Measurements from ENCODE around the gene SAMD7. TPM values are rescaled to one million over a fixed set of nuclear protein-coding genes. Genes with fewer than 3 reads are reported as not detected.

Gene SAMD7
- total RNA-seq, 1 donor from 2014 or later: not detected

DNA sequence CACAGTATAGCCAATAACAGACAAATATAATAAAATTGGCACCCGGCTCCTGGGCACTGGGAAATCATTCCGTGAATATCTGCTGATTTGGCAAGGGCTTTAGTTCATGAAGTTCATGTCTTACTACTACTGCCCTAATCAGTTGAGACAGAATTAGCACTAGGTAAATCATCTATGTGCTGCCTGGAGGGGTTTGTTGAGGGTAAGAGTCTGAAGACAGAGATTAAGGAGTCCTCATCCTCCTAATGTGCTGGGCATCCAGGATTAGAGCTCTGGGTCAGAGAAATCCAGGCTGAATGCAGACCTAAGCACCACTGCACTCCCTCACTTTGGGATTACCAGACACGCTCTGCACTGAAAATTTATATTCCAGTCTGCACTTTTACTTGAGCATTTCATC is 2.0 kb downstream of the SAMD7 start:
- no peaks in the 10 kb centered on the region for H3K27me3 ChIP-seq (ENCODE audit: control insufficient read depth, insufficient read depth, low read length)
- H3K36me3 ChIP-seq (ENCODE audit: control insufficient read depth, insufficient read depth, low read length): no peaks in the 10 kb centered on the region
- FAIRE-seq (no peak), DNase-seq (ENCODE audit: low read depth) (no peak)
- TF ChIP-seq, protein P1, sequence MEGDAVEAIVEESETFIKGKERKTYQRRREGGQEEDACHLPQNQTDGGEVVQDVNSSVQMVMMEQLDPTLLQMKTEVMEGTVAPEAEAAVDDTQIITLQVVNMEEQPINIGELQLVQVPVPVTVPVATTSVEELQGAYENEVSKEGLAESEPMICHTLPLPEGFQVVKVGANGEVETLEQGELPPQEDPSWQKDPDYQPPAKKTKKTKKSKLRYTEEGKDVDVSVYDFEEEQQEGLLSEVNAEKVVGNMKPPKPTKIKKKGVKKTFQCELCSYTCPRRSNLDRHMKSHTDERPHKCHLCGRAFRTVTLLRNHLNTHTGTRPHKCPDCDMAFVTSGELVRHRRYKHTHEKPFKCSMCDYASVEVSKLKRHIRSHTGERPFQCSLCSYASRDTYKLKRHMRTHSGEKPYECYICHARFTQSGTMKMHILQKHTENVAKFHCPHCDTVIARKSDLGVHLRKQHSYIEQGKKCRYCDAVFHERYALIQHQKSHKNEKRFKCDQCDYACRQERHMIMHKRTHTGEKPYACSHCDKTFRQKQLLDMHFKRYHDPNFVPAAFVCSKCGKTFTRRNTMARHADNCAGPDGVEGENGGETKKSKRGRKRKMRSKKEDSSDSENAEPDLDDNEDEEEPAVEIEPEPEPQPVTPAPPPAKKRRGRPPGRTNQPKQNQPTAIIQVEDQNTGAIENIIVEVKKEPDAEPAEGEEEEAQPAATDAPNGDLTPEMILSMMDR (IDR thresholded peaks at IDR 0.05; ENCODE audit: insufficient read depth, low read length, severe bottlenecking): no peak
- H3K4me3 ChIP-seq (ENCODE audit: low read depth, low read length): no peak overlapping the region

DNA sequence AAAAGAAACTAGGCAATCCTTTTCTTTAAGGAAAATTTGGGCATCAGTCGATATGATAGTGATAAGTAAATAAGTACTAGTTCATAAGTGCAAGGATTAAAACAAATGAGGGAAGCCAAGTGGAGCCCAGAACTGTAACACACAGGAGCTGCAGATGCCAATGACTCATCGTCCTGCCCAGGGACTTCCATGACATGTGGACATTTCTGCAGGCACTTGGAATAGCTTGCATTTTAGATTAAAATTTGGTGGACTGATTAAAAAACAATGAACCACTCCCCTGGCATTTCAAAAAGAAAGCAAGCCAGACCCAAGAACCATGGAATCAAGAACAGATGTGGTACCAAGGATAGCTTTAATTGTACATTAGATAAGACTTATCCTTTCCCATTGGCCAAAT is 2.9 kb downstream of the SAMD7 start:
- Histone ChIP-seq H3K36me3 (ENCODE audit: control insufficient read depth, insufficient read depth, low read length) (no peaks in the 10 kb centered on the region), H3K4me3 (ENCODE audit: low read depth, low read length) (no peak overlapping the region), H3K27me3 (ENCODE audit: control insufficient read depth, insufficient read depth, low read length) (no peaks in the 10 kb centered on the region)
- TF ChIP-seq, protein P1 (IDR thresholded peaks at IDR 0.05; ENCODE audit: insufficient read depth, low read length, severe bottlenecking): no peak
- FAIRE-seq (no peak), DNase-seq (ENCODE audit: low read depth) (peak; percentile 50)

DNA sequence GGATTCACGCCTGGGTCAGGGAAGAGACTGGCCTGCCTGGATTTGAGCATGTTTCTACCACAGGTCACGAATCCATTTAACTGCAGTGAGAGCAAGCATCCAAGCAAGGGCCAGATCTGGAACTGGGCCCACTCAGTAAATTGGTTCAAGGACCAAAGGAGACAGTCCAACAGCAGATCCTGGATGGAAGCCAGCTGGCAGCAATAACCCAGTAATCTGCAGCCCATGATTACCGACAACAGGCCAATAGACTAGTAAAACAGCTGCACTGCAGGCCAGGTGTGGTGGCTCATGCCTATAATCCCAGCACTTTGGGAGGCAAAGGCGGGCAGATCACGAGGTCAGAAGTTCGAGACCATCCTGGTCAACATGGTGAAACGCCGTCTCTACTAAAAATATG is 11.8 kb downstream of the SAMD7 start:
- DNase-seq (ENCODE audit: low read depth): no peak
- no peaks in the 10 kb centered on the region for H3K27me3 ChIP-seq (ENCODE audit: control insufficient read depth, insufficient read depth, low read length)

DNA sequence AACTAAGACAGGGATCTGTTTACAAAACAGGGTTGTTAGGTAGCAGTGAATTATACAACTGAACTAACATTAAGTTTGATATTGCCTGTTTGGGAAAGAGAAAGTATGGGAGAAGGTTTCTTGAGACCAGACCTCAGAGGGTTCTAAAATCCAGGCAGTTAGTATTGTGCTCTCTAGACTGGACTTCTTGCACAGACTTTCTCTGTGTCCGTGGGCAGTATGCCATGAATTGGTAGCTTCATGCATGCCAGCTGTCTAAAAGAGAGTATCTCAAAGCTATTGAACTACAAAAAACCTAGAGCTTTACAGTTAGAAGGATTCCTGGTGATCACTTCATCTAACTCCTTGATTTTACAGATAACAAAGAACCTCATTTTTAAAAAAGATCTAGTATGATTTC is 12.5 kb downstream of the SAMD7 start:
- no peak for FAIRE-seq
- H3K27me3 ChIP-seq (ENCODE audit: control insufficient read depth, insufficient read depth, low read length): no peaks in the 10 kb centered on the region
- TF ChIP-seq, protein P1 (IDR thresholded peaks at IDR 0.05; ENCODE audit: insufficient read depth, low read length, severe bottlenecking): no peak

More for the DNA sequence above, 11.8 kb downstream of the SAMD7 start:
- TF ChIP-seq, protein P1 (IDR thresholded peaks at IDR 0.05; ENCODE audit: insufficient read depth, low read length, severe bottlenecking): no peak
- H3K4me3 ChIP-seq (ENCODE audit: low read depth, low read length): no peak overlapping the region
- no peak for FAIRE-seq
- H3K36me3 ChIP-seq (ENCODE audit: control insufficient read depth, insufficient read depth, low read length): no peaks in the 10 kb centered on the region

DNA sequence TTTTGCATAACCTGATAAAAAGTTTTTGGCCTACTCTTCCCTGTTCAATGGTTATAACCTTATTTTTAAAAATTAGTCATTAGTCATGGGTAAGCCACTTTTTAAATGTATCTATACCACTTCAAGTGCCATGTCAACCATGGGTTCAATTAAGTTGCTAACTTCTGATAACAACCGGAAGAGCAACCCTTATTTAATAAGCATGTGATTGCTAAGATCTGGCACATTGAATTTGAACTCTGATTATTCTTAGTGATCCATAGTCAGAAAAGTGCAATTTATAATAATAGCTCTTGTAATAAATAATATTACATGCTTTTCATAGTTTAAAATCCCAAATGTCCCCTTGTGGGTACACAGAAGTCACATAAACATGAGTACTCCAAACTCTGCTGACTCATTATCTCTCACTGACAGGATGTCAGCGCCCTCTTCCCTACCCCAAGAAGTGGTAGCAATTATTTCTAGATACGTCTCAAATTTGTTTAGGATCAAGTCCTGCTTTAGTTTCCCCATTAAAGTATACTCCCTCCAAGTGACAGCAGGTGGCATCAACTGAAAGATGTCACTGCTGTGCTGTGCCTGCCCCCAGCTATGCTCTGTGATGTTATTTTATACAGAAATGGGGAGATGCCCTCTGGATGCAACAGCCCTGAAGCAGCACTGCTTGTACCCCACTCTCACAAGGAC is 18.6 kb downstream of the SAMD7 start:
- TF ChIP-seq, protein P1 (IDR thresholded peaks at IDR 0.05; ENCODE audit: insufficient read depth, low read length, severe bottlenecking): no peak
- H3K4me3 ChIP-seq (ENCODE audit: low read depth, low read length): no peak overlapping the region
- DNase-seq (ENCODE audit: low read depth) (peak; percentile 7), FAIRE-seq (no peak)
- H3K27me3 ChIP-seq (ENCODE audit: control insufficient read depth, insufficient read depth, low read length): no peaks in the 10 kb centered on the region
- no peaks in the 10 kb centered on the region for H3K36me3 ChIP-seq (ENCODE audit: control insufficient read depth, insufficient read depth, low read length)

More for the DNA sequence above, 12.5 kb downstream of the SAMD7 start:
- no peak for DNase-seq (ENCODE audit: low read depth)
- H3K4me3 ChIP-seq (ENCODE audit: low read depth, low read length): no peak overlapping the region
- H3K36me3 ChIP-seq (ENCODE audit: control insufficient read depth, insufficient read depth, low read length): no peaks in the 10 kb centered on the region

DNA sequence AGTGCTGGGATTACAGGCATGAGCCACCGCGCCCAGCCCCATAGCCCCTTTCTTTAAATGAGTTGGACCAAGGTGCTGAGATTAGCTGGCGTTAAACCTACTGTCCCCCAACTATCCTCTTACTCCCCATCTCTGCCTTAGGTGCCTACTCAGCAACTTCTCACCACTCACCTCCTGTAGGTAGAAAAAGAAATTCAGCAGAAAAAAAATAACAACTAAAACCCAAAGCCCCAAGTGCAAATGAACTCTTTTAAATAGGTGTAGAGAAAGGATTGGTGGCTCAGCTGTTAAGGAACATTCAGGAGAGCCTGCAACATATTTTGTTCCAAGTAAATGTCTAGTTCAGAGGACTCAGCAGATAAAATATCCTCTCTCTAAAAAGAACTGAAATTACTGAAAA is 19.5 kb downstream of the SAMD7 start:
- Histone ChIP-seq H3K36me3 (ENCODE audit: control insufficient read depth, insufficient read depth, low read length) (no peaks in the 10 kb centered on the region), H3K4me3 (ENCODE audit: low read depth, low read length) (no peak overlapping the region), H3K27me3 (ENCODE audit: control insufficient read depth, insufficient read depth, low read length) (no peaks in the 10 kb centered on the region)
- DNase-seq (ENCODE audit: low read depth) (no peak), FAIRE-seq (no peak)
- TF ChIP-seq, protein P1 (IDR thresholded peaks at IDR 0.05; ENCODE audit: insufficient read depth, low read length, severe bottlenecking): no peak

All from bronchial epithelial cell (primary cell).